ENCODE data around the gene NKX2-3. TPM values are rescaled to one million over a fixed set of nuclear protein-coding genes. Genes with fewer than 3 reads are reported as not detected.
A peak's percentile ranks its signal among the peaks of the same experiment; 100 is the strongest.

Gene NKX2-3
- polyA plus RNA-seq, 4 donors = 0.67 to 17.4 (median 11.0) TPM

DNA sequence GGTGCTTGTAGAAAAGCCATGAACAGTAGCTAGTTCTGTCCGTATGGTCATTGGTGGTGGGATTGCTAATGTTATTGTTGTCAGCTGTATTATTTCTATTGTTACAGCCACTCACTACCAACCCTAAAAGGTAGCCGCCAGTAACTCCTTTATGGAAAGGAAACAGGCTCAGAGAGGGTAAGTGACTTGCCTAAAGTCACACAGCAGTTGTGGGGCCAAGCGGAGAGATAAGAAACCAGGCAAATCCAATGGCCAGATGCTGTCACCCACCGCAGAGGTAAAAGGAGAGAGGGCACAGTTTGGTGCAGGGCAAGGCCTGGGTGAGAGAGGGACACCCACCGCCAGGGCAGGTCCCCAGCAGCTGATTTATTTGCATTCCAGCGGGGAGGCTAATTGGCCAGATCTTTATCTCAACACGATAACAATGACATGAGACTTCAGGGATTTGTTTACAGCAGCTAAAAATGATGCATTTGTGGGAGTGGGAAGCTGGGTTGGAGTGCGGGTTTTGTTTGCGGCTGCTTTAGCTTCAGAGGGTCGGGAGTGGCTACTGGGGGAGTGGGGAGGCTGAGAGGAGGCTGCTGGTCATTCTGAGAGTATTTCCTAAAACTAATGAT is 8.6 kb upstream of the NKX2-3 start:
- FAIRE-seq (no peak), DNase-seq (no peak)
- peak overlapping the region in 1 of 3 donors; percentile 20 for H3K4me3 ChIP-seq (ENCODE audit: low read depth in 1 of 3, low read length in 3 of 3)
- H3K4me1 ChIP-seq (ENCODE audit: control insufficient read depth in 3 of 3, insufficient read depth in 2 of 3, low read depth in 1 of 3, low read length in 2 of 3) = peaks cover 0 to 43% (median 0%) of the 10 kb centered on the region in 3 donors
- peaks cover 0 to 14% (median 0%) of the 10 kb centered on the region in 3 donors for H3K36me3 ChIP-seq (ENCODE audit: control insufficient read depth in 3 of 3, insufficient read depth in 2 of 3, low read depth in 1 of 3, low read length in 3 of 3)
- WGBS, 3 donors = 19 to 43% (median 34%) methylated on average over 10 of the region's 10 CpGs
- H3K27ac ChIP-seq (ENCODE audit: low read depth in 1 of 3, low read length in 2 of 3) = peak overlapping the region in 2 of 3 donors; percentile 77 to 88
- H3K9me3 ChIP-seq (ENCODE audit: control insufficient read depth in 2 of 2, insufficient read depth in 1 of 2, low read depth in 1 of 2, low read length in 1 of 2) = no peaks in the 10 kb centered on the region
- H3K27me3 ChIP-seq (ENCODE audit: control insufficient read depth in 3 of 3, insufficient read depth in 3 of 3, low read length in 3 of 3) = peaks cover 10 to 95% (median 13%) of the 10 kb centered on the region in 3 donors

DNA sequence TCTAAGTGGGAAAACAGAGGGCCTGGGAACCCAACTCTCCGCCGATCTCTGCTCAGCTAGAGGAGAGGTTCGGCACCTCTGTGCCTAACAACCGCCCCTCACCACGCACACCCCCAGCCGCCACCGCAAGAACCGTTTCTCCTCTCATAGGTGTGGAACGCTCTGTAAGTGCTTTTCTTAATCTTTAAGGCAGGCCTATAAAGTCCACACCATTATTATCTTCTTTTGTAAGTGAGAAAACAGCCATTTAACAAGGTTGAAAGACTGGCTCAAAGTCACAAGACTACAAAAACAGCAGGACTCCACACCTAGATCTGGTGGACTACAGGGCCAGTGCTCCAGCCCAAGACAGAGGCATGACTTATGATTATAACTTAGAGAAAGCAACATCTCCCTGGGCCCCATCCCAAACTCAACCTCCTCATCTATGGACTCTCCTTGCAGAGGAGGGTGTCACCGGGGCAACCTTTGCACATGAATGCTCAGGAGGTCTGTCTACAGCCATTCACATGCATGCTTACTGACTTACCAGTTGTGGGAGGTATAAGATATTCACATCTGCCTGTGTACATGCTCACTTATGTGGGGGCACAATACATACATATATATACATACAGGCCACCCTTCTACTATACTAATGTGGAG is 7.9 kb upstream of the NKX2-3 start:
- Histone ChIP-seq H3K27me3 (ENCODE audit: control insufficient read depth in 3 of 3, insufficient read depth in 3 of 3, low read length in 3 of 3) (peaks cover 10 to 94% (median 14%) of the 10 kb centered on the region in 3 donors), H3K36me3 (ENCODE audit: control insufficient read depth in 3 of 3, insufficient read depth in 2 of 3, low read depth in 1 of 3, low read length in 3 of 3) (peaks cover 0 to 14% (median 0%) of the 10 kb centered on the region in 3 donors), H3K9me3 (ENCODE audit: control insufficient read depth in 2 of 2, insufficient read depth in 1 of 2, low read depth in 1 of 2, low read length in 1 of 2) (no peaks in the 10 kb centered on the region), H3K4me3 (ENCODE audit: low read depth in 1 of 3, low read length in 3 of 3) (no peak overlapping the region), H3K27ac (ENCODE audit: low read depth in 1 of 3, low read length in 2 of 3) (peak overlapping the region in 2 of 3 donors; percentile 77 to 88), H3K4me1 (ENCODE audit: control insufficient read depth in 3 of 3, insufficient read depth in 2 of 3, low read depth in 1 of 3, low read length in 2 of 3) (peaks cover 0 to 38% (median 0%) of the 10 kb centered on the region in 3 donors)
- no peak for DNase-seq
- FAIRE-seq = no peak
- 30 to 48% (median 35%) methylated on average over 10 of the region's 10 CpGs for WGBS, 3 donors

DNA sequence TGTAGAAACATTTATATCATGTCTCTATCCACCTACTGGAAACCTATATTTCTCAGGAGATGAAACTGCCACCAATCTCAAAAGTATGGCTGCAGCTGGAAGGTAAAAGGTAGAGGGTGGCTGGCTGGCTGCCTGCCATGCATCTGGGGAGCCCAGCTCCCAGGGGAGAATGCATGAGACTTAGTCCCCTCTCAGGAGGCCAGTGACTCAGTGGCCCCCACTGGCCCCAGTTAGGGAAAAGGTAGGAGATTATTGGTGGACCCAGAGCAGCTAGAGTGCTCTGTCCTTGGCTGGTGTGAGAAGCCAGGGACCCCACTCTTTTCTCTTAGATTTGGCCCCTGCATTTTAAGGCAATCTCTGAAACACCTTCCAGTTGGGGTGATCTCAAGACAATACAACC is 6.8 kb upstream of the NKX2-3 start:
- no peak for FAIRE-seq
- no peak for DNase-seq
- Histone ChIP-seq H3K4me3 (ENCODE audit: low read depth in 1 of 3, low read length in 3 of 3) (no peak overlapping the region), H3K36me3 (ENCODE audit: control insufficient read depth in 3 of 3, insufficient read depth in 2 of 3, low read depth in 1 of 3, low read length in 3 of 3) (peaks cover 0 to 14% (median 0%) of the 10 kb centered on the region in 3 donors), H3K27ac (ENCODE audit: low read depth in 1 of 3, low read length in 2 of 3) (peak overlapping the region in 2 of 3 donors; percentile 35 to 86), H3K4me1 (ENCODE audit: control insufficient read depth in 3 of 3, insufficient read depth in 2 of 3, low read depth in 1 of 3, low read length in 2 of 3) (peaks cover 0 to 29% (median 0%) of the 10 kb centered on the region in 3 donors), H3K9me3 (ENCODE audit: control insufficient read depth in 2 of 2, insufficient read depth in 1 of 2, low read depth in 1 of 2, low read length in 1 of 2) (no peaks in the 10 kb centered on the region), H3K27me3 (ENCODE audit: control insufficient read depth in 3 of 3, insufficient read depth in 3 of 3, low read length in 3 of 3) (peaks cover 13 to 94% (median 16%) of the 10 kb centered on the region in 3 donors)

DNA sequence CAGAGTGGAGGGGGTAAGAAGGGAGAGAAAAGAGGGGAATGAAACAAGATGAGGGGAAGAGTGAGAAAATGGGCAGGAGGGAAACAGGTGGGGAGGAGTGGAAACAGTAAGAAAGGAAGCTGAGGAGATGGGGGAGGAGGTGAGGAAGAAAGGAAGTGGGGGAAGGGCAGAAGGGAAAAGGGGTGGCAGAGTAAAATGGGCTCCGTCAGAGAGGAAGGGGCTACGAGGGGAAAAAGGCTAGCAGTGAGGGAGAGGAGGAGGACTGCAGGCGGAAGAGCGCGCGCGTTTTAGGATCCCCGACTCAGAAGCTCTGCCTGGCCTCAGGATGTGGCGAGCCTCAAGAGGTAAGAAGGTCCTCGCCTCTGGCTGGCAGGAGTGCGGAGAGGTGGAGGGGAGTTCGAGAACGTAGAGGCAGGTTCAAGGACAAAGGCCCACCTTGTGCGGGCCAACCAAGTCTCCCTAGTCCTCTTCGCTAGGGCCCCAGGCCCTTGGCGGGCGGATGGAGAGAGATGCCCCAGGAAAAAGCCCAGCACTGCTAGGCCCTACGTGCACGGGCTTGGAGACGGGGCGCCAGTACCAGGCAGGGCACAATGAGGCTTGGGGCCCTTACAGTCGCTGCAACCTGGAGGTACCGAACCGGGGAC is 5.8 kb upstream of the NKX2-3 start:
- Histone ChIP-seq H3K4me1 (ENCODE audit: control insufficient read depth in 3 of 3, insufficient read depth in 2 of 3, low read depth in 1 of 3, low read length in 2 of 3) (peaks cover 0 to 20% (median 0%) of the 10 kb centered on the region in 3 donors), H3K27ac (ENCODE audit: low read depth in 1 of 3, low read length in 2 of 3) (peak overlapping the region; percentile 43 to 86 (median 73)), H3K27me3 (ENCODE audit: control insufficient read depth in 3 of 3, insufficient read depth in 3 of 3, low read length in 3 of 3) (peaks cover 9 to 94% (median 23%) of the 10 kb centered on the region in 3 donors), H3K9me3 (ENCODE audit: control insufficient read depth in 2 of 2, insufficient read depth in 1 of 2, low read depth in 1 of 2, low read length in 1 of 2) (no peaks in the 10 kb centered on the region), H3K4me3 (ENCODE audit: low read depth in 1 of 3, low read length in 3 of 3) (peak overlapping the region in 1 of 3 donors; percentile 33), H3K36me3 (ENCODE audit: control insufficient read depth in 3 of 3, insufficient read depth in 2 of 3, low read depth in 1 of 3, low read length in 3 of 3) (peaks cover 0 to 14% (median 0%) of the 10 kb centered on the region in 3 donors)
- 29 to 41% (median 32%) methylated on average over 22 to 24 of the region's 24 CpGs for WGBS, 3 donors
- DNase-seq (no peak), FAIRE-seq (no peak)

DNA sequence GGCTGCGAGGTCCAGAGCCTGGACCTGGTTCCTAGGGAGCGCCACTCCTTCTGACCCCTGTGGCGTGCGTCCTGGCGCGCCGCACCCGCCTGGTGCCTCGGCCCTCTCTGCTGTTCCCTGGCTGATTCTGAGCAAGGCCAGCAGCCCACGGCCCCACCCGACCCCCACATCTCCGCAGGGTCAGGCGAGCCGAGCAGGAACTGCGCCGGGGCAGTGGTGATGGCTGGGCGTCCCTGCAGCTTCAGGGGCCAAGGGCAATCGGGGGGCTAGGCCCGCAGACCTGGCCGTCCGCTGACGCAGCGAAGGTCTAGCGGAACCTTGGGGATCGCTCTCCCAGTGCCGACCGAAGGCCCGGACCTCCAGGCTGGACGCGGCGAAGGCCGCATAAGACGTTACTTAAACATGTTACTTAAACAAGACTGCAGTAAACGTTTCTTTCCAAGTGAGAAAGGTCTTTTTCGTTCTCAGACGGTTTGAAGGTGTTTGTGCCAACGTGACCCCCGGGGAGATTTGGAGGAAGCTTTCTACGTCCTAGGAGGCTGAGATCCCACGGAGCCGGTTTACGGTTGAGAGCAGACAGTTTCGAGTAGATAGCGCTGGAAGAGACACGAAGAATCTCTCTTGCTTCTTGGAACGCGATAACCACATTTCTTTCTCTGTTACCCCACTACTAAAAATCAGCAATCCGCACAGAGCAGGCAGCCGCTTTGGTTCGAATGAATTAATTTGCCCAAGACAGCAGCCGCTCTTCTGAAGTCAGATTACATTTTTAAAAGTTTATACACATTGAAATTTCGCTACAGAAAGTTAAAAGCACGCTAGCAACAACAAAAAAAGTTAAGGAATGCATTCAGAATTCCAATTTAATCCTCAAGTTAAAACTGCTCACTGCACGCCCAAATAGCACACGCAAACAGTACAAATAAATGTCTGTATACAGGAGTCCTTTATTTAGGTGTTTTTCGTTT is 4.9 kb upstream of the NKX2-3 start:
- H3K27ac ChIP-seq (ENCODE audit: low read depth in 1 of 3, low read length in 2 of 3) = peak overlapping the region; percentile 43 to 86 (median 73)
- H3K27me3 ChIP-seq (ENCODE audit: control insufficient read depth in 3 of 3, insufficient read depth in 3 of 3, low read length in 3 of 3) = peaks cover 5 to 94% (median 23%) of the 10 kb centered on the region in 3 donors
- H3K4me1 ChIP-seq (ENCODE audit: control insufficient read depth in 3 of 3, insufficient read depth in 2 of 3, low read depth in 1 of 3, low read length in 2 of 3) = peaks cover 0 to 17% (median 0%) of the 10 kb centered on the region in 3 donors
- H3K36me3 ChIP-seq (ENCODE audit: control insufficient read depth in 3 of 3, insufficient read depth in 2 of 3, low read depth in 1 of 3, low read length in 3 of 3) = peaks cover 0 to 14% (median 0%) of the 10 kb centered on the region in 3 donors
- 13 to 28% (median 23%) methylated on average over 54 to 56 of the region's 56 CpGs for WGBS, 3 donors
- FAIRE-seq (no peak), DNase-seq (peak in 1 of 2 donors; percentile 51)
- H3K9me3 ChIP-seq (ENCODE audit: control insufficient read depth in 2 of 2, insufficient read depth in 1 of 2, low read depth in 1 of 2, low read length in 1 of 2) = no peaks in the 10 kb centered on the region
- H3K4me3 ChIP-seq (ENCODE audit: low read depth in 1 of 3, low read length in 3 of 3) = peak overlapping the region in 1 of 3 donors; percentile 33

DNA sequence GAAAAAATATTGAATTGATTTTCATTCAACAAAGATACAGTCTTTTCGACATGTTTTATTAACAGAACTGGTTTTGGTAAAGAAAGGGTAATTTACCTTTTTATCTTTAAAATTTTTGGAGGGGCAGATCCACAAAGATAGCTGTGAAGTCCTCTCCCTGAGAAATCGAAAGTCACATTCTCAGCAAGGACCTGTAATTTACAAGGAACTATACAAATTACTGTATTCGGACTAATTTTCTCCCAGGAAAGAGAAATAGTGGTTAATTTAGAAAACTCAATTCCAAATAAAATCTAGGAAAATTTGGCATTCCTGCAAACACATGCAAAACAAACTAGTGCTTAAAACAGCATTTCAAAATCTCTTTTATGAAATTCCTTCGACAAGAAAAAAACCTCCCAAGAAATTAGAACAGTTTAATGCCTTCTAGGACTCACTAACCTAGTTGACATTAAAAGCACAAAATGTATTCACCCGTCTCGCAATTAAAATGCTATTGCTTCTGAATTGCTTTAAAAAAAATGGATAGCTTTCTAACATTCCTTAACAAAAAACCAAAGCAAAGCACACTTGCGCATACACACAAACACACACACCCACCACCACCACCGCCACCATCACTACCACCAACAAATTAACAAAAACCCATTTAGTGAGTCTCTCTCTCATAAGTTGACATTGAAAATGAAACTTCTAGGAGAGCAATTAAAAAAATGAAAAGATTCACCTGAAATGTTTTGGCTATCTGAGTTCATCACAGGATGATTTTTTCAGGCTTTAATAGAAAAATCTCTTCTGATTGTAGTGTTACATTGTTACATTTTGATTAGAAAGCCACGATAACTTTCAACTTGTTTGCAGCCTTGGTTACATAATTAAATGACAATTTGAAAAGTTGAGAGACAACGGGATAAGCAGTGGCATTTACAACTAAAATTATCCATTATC is 4.0 kb upstream of the NKX2-3 start:
- peak overlapping the region in 2 of 3 donors; percentile 73 to 78 for H3K27ac ChIP-seq (ENCODE audit: low read depth in 1 of 3, low read length in 2 of 3)
- peaks cover 9 to 94% (median 32%) of the 10 kb centered on the region in 3 donors for H3K27me3 ChIP-seq (ENCODE audit: control insufficient read depth in 3 of 3, insufficient read depth in 3 of 3, low read length in 3 of 3)
- H3K4me3 ChIP-seq (ENCODE audit: low read depth in 1 of 3, low read length in 3 of 3) = peak overlapping the region in 1 of 3 donors; percentile 54
- WGBS, 3 donors = 11 to 19% (median 11%) methylated on average over 10 of the region's 10 CpGs
- H3K9me3 ChIP-seq (ENCODE audit: control insufficient read depth in 2 of 2, insufficient read depth in 1 of 2, low read depth in 1 of 2, low read length in 1 of 2) = no peaks in the 10 kb centered on the region
- DNase-seq (peak in 1 of 2 donors; percentile 33), FAIRE-seq (no peak)
- H3K4me1 ChIP-seq (ENCODE audit: control insufficient read depth in 3 of 3, insufficient read depth in 2 of 3, low read depth in 1 of 3, low read length in 2 of 3) = peaks cover 0 to 17% (median 0%) of the 10 kb centered on the region in 3 donors
- peaks cover 0 to 14% (median 0%) of the 10 kb centered on the region in 3 donors for H3K36me3 ChIP-seq (ENCODE audit: control insufficient read depth in 3 of 3, insufficient read depth in 2 of 3, low read depth in 1 of 3, low read length in 3 of 3)

DNA sequence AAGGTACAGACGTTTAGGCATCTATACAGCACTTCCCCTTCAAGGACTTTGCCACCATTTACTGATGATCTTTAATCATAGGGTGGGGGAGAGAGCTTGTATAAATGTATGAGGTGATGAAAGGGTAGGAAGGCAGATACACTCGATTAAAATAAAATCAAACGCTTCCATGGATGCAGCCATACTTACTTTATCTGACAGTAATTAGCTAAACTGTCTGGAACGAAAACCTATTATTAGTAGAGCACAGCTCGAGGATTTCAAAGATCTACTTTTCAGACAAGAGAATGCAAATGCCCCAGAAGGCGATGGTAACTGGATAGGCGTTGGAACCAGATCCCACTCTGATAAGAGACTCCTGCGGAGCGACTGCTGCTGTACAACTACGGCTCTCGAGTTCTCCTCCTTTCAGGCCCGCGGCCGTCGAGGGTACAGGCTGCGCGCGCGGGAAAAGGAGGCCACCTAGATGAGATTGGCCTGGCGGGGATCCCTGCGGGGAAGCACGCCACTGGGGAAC is 3.1 kb upstream of the NKX2-3 start:
- Histone ChIP-seq H3K9me3 (ENCODE audit: control insufficient read depth in 2 of 2, insufficient read depth in 1 of 2, low read depth in 1 of 2, low read length in 1 of 2) (peaks cover 0 to 2% of the 10 kb centered on the region in 2 donors), H3K36me3 (ENCODE audit: control insufficient read depth in 3 of 3, insufficient read depth in 2 of 3, low read depth in 1 of 3, low read length in 3 of 3) (peaks cover 0 to 15% (median 0%) of the 10 kb centered on the region in 3 donors), H3K4me1 (ENCODE audit: control insufficient read depth in 3 of 3, insufficient read depth in 2 of 3, low read depth in 1 of 3, low read length in 2 of 3) (peaks cover 0 to 14% (median 0%) of the 10 kb centered on the region in 3 donors), H3K27ac (ENCODE audit: low read depth in 1 of 3, low read length in 2 of 3) (peak overlapping the region; percentile 34 to 87 (median 73)), H3K27me3 (ENCODE audit: control insufficient read depth in 3 of 3, insufficient read depth in 3 of 3, low read length in 3 of 3) (peaks cover 12 to 94% (median 37%) of the 10 kb centered on the region in 3 donors), H3K4me3 (ENCODE audit: low read depth in 1 of 3, low read length in 3 of 3) (peak overlapping the region in 2 of 3 donors; percentile 21 to 54)
- WGBS, 3 donors = 9 to 16% (median 11%) methylated on average over 22 of the region's 22 CpGs
- FAIRE-seq (no peak), DNase-seq (peak in 1 of 2 donors; percentile 31)
